NAMALWA (cell line): ENCODE measurements around the gene RALGAPA2.

Source experiments
- DNase-seq: peaks from one replicate; pipeline ENCODE4 v3.0.0-alpha.2; 2015; ENCODE audit warnings: low spot score

The RALGAPA2 gene

DNA sequence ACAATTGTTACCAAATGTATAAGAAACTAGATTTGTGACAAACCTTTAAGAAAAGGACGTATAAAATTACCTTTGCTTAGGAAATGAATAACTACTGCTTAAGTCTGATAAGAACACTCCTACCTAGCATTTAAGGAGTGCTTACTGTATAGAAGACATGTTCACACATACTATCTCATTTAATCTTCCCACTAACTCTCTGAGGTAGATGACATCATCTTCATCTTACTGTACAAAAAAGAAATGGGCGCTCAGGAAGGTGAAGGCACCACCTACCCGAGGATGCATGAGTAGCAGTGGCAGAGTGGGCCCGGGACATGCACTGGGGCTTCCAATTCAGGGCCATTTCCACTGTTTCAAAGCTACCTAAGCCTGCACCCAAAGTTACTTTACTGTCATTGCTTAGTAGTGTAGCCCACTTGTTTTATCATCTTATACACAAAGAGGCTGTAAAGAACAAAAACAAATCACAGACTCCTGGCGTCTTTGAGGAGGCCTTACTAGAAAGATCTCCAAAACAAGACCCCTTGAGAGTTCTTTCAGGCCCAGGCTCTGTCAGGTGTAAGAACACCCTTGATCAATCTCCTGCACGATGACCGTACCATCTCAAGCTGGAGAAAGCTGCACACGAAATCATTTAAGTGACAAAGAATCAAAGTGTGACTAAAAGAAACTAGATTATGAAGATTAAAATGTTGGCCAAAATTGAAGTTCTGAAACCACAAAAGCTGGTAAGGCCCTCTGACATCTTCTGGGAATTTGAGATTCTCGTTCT is 216.5 kb downstream of the RALGAPA2 start:
- no peak for DNase-seq

DNA sequence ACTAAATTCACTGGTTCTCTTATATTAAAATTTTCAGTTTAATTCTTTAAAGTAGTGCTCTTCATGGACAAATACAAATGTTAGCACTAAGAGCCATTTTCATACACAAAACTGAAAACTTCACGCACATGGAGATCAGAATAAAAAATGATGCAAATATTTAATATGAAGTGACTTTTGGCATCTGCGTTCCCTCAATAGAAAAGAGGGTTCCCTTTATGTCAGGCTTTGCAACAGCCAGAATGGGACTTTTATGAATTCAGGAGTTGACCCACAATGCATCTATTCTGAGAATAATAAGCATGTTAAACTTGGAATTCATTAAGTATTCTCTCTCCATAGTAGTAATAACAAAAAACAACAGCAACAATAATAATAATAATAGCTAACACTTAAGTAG is 218.7 kb downstream of the RALGAPA2 start:
- no peak for DNase-seq

DNA sequence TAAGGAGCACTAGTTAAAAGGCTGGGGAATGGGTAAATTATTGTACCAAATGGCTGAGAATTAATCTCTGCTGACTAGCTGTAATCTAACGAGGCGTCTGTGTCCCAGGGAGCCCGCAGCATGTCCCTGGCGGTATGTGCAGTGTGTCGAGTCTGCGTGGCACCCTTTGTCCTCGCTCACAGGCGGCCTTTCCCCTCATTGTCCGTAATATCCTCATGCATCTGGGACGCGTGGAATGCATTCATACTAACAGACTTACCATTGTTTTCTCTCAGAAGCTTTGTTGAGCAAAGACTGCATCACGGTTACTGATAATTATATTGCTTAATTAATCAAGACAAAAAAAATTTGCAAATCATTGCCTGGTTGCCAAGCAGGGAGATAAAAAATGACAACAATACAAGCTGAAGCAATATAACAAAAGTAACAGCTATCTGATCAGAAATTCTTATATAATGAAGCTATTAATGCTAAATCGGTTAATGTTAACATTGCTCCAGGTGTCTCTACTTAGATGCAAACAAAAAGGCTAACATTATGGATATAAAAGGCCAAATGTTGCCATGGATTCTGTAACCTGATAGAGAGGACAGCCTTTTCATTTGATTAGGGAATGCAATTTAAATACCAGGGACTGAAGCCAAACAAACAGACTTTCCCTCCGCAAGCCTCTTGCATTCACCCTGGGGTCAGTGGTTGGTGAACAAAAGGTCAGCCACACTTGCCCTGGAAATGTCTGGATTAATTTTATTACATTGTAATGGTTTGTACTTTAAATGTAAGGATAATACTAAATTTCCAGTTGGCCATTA is 219.7 kb downstream of the RALGAPA2 start:
- DNase-seq = no peak

DNA sequence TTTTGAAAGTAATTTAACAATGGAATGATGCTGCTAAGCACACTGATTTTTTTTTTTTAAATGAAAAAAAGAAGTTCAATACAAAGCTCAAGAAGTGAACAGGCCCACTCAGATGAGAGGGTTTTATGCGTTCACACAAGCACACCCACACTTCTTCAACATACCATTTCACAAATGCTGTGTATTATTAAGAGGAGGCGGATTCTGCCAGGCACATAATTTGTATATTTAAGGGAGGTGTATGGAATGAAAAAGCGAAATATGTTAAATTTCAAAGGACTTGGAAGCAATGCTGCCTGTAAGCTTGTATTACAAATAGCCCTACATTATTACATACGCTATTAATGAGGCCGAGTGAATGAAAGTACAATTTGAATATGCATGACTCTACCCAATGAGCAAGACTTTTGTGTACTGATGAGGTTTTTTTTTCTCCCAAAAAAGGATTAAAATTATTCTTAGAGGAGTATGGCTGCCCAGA is 220.6 kb downstream of the RALGAPA2 start:
- no peak for DNase-seq

DNA sequence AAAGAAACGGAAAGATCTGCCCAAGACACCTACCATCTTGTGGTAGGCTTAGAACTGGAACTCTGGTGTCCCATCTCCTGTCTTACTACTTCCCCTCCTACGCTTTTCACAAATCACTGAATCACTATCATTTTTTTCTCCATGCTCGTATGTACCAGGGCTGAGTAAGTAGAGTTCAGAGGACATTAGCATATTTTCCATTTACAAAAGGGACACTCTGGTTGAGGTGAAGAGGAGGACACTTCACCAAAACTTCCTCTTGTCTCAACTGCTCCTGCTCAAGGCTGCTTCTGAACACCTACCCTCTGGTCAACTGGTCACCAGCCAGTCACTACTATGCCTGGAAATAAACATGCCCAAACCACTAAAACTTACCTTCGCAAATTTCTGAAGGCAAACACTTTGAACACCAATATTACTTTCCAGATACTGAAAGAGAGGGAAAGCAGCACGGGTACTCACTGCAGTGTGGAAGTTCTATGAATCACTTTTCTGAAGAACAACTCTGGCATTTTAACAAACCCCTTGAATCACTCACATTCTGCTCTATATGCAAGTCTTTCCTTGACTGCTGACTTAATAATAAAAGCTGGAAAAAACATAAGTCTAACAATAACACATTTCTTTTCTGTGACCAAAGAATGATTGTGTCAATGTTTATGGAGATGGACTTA is 221.2 kb downstream of the RALGAPA2 start:
- DNase-seq = no peak

DNA sequence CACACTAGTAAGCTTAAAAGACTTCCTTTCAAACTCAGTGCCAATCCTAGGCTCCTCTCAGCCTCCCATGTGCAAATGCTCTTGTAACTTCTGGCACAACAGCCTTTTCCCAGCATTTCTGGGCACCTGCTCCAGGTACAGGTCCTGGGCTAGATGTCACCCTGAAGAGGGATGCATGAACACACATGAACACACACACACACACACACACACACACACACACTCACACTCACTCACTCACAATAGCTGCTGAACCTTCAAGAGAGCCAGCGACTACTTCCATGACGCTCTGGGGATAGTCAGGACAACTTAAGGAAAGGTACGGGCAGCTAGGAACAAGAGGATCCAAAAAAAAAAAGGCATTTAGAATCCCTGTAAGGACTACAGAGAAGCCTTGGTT is 221.8 kb downstream of the RALGAPA2 start:
- no peak for DNase-seq

DNA sequence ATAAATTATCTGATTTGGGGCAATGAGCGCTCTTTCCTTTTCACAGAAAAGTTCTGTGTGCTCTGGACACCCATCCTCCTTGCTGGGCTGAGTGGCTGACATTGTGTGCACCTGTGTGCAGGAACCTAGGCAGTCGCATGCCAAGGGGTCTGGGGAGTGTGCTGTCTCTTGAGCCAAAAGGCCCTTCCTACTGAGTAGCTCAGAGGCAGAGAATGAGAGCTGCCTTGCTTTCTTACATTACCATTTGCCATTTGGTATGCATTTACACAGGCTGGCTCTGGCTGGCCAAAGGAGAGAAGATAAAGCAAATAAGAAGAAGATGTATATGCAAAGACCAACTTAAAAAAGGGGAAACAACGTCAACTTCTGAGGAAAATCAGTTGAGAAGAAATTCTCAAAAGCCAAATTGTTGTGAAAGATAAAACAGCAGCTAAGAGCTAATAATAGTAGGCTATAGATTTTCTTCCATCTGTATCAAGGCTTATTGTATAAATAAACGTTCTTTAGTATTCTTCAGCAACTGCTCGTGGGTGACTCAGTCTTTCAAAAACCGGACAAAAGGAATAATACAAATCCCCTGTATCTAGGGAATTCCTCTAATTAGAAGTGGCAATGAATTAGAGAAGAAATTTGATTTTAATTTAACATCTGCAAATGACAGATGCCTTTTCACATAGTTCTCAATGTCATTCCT is 222.6 kb downstream of the RALGAPA2 start:
- no peak for DNase-seq

DNA sequence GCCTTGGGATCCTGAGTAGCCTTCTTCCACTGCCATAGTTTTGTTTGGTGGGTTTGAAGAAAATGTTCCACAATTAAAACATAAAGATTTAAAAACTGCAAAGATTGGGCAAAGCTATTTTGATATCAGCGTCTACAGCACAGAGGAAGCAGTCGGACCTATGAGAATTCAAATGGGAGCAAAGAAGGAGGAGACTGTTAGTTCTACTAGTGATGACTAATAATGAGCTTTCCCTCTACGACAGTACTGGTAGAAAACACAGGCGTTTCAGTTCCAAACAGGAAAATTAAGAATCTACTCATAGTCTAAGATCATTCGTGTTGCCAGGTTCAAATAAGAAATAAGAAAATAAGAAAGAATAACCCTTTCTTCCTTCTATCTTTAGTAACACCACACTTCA is 223.4 kb downstream of the RALGAPA2 start:
- DNase-seq = no peak

DNA sequence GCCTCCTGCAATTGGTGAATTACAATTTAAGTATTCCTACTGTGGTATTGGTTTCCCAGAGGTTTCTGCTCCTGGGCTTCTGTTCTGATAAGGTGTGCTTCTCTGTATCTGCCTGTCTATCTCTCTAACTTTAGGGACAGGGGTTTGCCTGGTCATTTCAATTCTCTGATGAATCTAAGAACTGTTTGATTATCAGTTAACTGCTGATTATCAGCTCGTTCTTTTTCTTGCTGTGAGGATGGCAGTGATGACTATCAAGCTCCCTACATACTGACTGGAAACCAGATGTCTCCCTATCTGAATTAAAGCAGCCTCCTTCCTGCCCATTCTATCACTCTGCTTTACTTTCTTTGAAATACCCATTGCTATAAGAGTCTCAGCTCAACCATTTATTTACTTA is 224.1 kb downstream of the RALGAPA2 start:
- DNase-seq = no peak

DNA sequence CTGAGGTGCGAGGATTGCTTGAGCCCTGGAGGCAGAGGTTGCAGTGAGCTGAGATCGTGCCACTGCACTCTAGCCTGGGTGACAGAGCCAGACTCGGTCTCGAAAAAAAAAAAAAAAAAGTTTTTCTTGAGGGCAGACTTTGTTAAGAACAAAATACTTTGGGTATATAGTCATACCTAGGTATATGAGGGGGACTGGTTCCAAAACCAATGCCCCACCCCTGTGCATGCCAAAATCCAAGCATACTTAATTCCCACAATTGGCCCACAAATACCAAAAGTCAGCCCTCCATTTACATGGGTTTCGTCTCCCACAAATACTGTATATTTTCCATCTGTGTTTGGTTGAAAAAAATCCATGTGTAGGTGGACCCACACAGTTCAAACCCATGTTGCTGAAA is 224.6 kb downstream of the RALGAPA2 start:
- no peak for DNase-seq

DNA sequence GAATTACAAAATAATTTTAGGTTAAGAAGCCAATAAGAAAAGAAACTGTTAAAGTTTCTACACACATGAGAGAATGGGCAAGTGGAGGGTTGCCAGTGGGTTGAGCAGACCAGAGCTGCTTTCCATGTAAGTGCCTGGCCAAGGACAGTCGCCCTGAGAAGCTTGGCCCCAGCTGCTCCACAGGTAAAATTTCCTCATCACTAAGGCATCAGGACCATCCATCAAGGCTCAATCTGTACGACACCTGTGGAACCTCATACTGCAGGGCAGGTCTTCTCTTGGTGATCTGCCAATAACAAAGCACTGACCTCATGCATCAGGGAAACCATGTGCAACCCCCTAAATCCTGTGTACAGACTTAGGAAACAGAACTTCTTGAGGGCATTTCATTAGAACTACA is 229.1 kb downstream of the RALGAPA2 start:
- no peak for DNase-seq

DNA sequence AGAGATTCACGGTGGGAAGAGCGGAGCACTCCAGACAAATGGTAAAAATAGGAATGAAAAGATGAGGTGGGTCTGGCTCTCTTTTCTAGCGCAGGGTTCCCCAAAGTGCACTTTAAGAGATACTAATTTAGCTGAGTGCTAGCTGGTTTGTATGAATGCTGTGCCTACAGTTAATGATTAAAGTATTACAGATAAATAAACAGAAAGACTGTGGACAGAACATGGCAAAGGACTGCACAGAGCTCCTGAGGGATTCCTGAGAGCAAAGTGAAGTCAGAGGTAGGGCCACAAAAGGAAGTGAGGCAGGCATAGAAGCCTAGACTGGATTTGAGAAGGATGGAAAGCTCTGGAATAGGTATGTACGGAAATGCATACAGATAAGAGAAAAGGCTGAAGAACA is 230.0 kb downstream of the RALGAPA2 start:
- no peak for DNase-seq

DNA sequence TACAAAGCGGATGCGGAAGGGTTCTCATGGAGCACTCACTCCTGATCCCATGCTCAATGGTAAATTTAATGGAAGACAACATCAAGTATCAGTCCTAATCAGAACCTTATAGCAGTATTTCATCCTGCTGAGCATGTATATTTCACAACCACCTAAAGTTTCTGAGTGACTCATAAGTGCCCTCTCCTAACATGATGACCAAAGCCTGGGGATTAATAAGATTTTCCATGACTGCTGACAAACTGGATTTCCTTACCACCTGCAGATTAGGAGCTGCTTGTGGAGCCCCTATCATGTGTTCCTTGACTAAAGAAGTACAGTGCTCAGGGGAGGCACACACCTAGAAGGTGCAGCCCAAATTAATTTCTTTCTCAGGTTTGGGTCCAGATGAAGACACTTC is 231.8 kb downstream of the RALGAPA2 start:
- no peak for DNase-seq

DNA sequence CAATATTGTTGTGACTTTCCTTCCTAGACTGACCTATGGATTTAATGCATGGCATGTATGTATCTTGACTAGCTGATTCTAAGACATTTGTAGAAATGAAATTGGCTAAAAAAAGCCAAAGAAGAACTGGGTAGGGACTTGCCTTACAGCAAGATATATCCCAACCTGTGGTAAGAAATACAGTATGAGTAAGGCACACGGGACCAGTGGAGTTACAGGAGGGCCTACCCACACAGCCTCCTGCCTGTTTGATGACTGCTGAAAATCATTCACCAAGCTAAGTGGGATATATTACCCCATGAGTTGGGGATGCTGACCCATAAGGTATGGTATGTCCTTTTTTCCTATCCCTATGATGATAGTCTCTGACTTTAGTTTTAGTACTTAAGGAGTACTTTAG is 232.3 kb downstream of the RALGAPA2 start:
- no peak for DNase-seq

DNA sequence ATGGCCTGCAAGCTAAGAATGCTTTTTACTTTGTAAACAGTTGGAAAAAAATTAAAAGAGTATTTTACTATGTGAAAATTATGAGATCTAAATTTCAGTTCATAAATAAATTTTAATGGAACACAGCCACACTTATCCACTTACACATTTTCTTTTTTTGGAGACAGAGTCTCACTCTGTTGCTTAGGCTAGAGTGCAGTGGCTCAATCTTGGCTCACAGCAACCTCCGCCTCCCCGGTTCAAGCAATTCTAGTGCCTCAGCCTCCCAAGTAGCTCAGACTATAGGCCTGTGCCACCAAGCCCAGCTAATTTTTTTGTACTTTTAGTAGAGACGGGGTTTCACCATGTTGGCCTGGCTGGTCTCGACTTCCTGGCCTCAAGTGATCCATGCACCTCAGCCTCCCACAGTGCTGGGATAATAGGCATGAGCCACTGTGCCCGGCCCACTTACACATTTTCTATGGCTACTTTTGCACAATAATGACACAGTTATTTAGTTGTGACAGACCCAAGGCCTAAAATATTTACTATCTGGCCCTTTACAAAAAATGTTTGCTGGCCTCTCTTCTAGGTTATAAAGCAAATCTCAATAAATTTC is 234.9 kb downstream of the RALGAPA2 start:
- DNase-seq = no peak

DNA sequence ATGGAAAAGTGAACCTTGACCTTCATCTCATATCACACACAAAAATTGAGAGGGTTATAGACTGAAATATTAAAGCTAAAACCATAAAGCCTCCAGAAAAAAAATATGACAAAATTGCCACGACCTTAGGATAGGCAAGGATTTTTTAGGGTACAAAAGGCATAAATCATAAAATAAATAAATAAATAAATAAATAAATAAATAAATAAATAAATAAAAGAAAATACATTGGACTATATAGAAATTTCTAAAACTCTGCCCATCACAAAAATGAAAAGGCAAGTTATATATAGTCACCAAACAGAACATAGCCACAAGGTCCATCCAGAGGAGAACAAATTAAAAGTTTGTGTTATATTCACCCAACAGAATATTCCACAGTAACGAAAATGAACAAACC is 235.9 kb downstream of the RALGAPA2 start:
- no peak for DNase-seq

DNA sequence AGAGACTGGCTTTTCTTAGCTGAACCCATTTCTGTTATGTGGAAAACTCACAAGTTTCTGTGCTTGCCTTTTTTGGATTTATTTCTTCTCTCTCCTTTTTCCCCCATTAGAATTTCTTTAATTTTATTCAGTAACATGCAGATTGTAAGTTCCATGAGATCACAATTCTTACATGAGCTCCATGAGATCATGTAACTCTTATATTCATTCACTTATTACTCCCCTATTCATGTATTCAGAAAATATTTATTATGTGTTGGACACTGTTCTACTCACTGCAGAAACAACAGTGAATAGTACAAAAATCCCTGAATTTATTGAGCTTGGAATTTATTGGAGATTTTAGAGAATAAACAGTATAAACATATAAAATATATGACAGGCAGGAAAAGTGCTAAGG is 238.8 kb downstream of the RALGAPA2 start:
- DNase-seq = no peak

DNA sequence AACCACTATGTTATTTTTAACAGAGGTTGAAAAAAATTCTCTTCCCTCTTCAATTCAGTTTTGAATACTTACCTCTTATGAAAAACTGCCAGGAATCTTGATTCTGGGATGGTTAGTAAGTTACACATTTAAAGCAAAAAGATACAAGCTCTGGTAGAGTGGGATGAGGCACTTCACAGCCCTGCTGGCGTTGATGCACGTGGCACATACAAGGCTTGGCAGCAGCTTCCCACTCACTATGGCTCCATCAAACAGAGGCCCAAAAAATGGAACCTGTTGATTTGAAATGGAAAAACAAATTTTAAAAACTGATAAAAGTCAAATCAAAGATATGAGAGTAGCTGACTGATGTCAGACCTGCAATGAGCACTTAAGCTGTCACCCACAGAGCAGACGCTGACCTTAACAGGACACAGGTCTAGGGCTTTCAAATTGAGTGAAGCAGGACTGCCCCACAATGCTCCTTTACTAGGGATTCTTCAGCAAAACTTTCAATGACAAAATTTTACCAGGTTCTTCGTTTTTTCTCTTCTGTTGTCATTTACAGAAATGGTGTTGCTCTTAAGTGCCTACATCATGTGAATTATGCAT is 239.7 kb downstream of the RALGAPA2 start:
- DNase-seq = no peak

DNA sequence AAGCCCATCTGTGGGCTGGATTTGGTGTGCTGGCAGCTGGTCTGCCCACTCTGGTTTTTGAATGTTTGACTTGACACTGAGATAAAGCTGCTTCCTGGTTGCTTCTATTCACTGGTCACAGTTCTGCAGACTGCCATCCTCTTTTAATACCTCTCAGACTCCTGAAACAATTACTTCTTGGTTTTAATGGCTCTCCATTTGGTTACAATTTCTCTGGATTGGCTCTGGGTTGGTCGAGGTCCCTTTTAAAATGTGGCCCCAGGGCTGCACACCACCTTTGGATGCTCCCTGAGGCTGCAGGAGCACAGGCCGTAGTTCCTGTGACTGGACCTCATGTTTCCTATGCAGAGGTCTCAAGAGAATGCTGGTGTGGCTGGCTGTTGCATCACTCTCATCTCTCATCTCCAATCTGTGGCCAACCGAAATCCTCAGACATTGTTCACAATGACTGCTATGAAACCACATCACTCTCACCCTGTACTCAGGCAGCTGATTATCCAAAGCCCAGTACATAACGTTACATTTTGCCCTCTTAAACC is 246.0 kb downstream of the RALGAPA2 start:
- peak; percentile 66 for DNase-seq

DNA sequence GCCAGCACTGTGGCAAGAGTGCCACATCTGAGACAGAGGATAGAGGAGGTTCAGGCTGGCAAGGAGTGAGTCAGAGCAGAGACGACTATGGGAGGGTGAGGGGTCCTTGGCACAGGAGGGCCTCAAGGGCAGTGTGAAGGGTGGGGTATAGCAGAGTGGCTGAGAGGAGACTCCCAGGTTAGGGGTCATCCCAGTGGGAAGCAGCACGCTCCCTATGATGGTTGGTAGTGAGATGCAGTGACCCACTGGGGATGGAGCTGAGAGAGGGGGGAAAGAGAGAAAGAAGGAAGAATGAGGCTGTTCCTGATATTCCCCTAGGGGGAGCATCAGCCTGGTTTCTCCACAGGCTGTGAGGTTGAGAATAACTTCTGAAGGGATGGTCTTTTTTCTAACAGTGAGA is 247.2 kb downstream of the RALGAPA2 start:
- DNase-seq = peak; percentile 25

DNA sequence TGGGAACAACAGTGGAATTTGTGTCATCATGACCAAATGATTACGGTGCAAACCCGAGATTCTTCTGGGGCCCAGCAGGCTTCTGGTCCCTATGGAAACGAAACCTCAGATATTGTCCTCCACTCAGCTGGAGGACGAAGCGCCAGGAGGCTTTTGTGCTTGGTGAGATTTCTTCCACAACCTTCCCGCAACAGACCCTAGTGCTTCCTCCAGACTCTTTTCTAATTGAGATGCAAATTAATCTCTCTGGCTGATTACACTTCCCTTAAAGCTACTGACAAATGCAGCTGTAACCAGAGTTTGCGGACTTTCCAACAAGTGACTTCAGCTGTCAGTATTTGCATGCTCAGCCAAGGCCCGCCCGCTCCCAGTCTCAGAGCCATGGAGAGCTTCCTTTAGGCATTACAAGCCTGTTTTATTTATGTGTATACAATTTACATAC is 248.5 kb downstream of the RALGAPA2 start:
- DNase-seq = peak; percentile 86
